ACC112 (cell line): ENCODE data around the gene ATXN7L3.
"Not testable (repeated sequence)": the region's sequence is repeated elsewhere in the genome, so short reads cannot be mapped to it uniquely, and the experiment has no call there.

ENCODE experiments used
- H2AFZ ChIP-seq: fragments of 200-600 bp; sonication (generic); one replicate; pipeline ENCODE4 v1.6.0; 2017; ENCODE audit warnings: antibody characterized with exemption, low read length; ENCODE audit not compliant: unreplicated experiment
- H3K27ac ChIP-seq: fragments of 200-600 bp; sonication (generic); 2 replicates; pipeline ENCODE4 v1.5.1; 2014; ENCODE audit warnings: low read depth, mild to moderate bottlenecking, antibody characterized with exemption, low read length, moderate library complexity
- H3K27me3 ChIP-seq: fragments of 200-600 bp; sonication (generic); 2 replicates; pipeline ENCODE4 v1.6.1; 2014; ENCODE audit warnings: mild to moderate bottlenecking, antibody characterized with exemption, low read length, moderate library complexity, mixed read lengths; ENCODE audit not compliant: insufficient read depth
- H3K36me3 ChIP-seq: fragments of 200-600 bp; sonication (generic); 2 replicates; pipeline ENCODE4 v1.6.1; 2016; ENCODE audit warnings: mild to moderate bottlenecking, antibody characterized with exemption, low read length, moderate library complexity, mixed read lengths; ENCODE audit not compliant: insufficient read depth
- H3K4me1 ChIP-seq: fragments of 200-600 bp; sonication (generic); one replicate; pipeline ENCODE4 v1.6.1; 2016; ENCODE audit warnings: low read length, mixed read lengths; ENCODE audit not compliant: insufficient read depth, unreplicated experiment, control insufficient read depth
- H3K4me3 ChIP-seq: fragments of 200-600 bp; sonication (generic); 2 replicates; pipeline ENCODE4 v1.5.1; 2014; ENCODE audit warnings: mild to moderate bottlenecking, low read depth, low read length
- H3K79me2 ChIP-seq: fragments of 200-600 bp; sonication (generic); one replicate; pipeline ENCODE4 v1.6.0; 2016; ENCODE audit warnings: low read length; ENCODE audit not compliant: control insufficient read depth, unreplicated experiment, insufficient read depth

Gene ATXN7L3, protein sequence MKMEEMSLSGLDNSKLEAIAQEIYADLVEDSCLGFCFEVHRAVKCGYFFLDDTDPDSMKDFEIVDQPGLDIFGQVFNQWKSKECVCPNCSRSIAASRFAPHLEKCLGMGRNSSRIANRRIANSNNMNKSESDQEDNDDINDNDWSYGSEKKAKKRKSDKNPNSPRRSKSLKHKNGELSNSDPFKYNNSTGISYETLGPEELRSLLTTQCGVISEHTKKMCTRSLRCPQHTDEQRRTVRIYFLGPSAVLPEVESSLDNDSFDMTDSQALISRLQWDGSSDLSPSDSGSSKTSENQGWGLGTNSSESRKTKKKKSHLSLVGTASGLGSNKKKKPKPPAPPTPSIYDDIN

DNA sequence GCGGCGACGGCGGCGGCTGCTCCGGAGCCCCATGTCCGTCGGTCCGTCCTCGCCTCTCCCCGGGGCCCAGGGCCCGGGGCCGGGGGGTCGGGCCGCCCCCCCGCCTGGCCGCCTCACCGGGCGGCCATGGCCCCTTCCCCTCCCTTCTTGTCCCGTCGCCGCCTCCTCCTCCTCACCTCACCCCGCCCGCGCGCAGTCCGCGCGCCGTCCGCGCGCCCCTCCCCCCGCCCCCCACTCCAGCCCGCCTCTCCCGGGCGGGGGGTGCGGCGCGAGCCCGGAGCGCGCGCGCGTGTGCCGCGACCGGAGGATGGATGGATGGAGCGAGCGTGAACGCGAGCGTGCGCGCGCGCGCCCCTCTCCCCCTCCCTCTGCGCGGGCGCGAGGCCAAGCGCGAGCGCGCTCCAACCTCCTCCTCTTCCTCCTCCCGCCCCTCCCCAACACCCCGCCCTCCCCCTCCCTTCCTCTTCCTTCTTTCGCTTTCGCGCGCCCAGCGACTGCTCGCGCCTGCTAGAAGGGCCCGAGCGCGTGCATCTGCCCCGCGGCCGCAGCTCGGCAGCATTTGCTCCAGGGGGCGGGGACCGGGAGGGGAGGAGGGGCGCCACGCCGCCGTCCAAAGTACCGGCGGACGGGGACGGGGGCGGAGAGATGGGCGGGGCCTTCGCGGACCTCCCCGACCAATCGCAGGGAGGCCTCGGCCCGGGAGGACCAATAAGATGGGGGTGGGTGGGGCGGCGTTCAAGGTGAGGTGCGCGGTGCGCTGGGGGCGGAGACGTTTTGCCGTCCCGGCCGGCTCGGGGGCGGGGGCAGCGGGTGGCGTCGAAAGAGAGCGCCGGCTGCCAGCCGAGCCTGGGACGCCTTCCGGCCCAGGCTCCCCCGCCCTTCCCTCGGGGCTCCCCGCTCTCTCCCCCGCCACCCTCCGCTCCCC, at the start of gene ATXN7L3:
Gene ATXN7L3 (minus strand): TSS at position 332 of the 925 bp plus-strand sequence. CDS start 1,814 bp downstream, outside the sequence.
- Histone ChIP-seq H2AFZ (peak within 1 kb of the TSS; percentile 78), H3K27ac (peak within 1 kb of the TSS; percentile 86), H3K4me1 (peaks cover 50% of the 10 kb centered on the region), H3K79me2 (peaks cover 24% of the 10 kb centered on the region), H3K36me3 (no peaks in the 10 kb centered on the region), H3K4me3 (peak within 1 kb of the TSS; percentile 97), H3K27me3 (no peaks in the 10 kb centered on the region)

DNA sequence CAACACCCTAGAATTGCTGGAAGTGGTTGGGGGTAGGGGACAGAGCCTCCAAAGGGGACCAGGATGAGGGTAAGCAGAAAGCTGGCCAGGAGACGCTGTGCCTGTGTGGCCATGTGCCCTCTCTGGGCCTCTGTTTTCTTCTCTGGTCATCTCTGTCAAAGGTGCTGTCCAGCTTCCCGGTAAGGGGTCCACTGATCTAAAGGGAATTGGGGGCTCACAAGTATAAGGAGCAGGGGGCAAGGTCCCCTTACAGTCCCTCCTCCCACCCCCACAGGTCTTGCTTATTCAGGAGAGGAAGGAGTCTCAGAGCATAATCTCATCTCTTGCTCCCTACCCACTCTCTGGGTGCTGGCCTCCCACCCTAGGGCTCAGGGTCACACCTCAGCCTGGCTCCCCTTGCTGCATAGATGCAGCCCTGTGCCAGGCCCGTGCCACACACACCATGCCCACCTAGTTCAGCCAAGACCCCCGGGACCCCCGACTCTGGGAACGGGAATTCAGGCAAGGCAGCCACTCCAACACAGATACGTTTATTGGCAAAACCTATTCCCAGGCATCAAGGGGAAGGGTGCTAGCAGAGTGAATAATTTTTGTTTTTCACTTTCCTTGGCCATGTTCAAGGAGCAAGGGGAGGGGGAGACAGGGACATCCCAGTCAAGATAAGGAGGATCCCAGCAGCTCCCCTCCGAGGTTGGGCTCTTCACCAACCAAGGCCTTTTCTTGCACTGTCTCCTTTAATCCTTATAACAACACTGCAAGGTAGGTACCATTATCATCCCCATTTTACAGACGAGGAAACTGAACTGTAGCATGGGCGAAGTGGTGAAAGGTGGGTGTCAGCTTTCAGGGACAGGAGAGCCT, 48.4 kb upstream of the ATXN7L3 start:
- Histone ChIP-seq H3K4me3 (no peak overlapping the region), H3K4me1 (no peaks in the 10 kb centered on the region), H2AFZ (no peak overlapping the region), H3K79me2 (no peaks in the 10 kb centered on the region), H3K27ac (no peak overlapping the region), H3K36me3 (no peaks in the 10 kb centered on the region), H3K27me3 (no peaks in the 10 kb centered on the region)

DNA sequence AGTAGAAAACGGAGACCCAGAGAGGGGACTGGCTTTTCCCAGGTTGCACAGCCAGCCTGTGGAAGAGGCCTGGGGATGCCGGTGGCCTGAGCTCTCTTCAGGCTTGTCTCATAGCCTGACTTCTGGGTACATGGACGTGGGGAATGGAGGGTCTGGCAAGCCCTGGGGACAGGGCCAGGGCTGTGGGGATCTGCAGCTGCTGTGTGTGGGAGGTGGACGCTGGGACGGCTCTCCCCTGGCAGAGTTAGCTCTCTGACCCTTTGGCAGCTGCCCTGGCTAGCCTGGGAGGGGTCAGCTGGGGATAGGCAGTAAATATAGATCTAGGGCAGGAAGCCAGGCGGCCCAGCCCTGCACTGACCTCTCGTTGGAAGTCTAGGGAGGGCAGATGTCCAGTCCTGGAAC, 47.8 kb upstream of the ATXN7L3 start:
- H3K27me3 ChIP-seq, result no peaks in the 10 kb centered on the region
- no peak overlapping the region for H3K27ac ChIP-seq
- H3K36me3 ChIP-seq, result no peaks in the 10 kb centered on the region
- no peaks in the 10 kb centered on the region for H3K4me1 ChIP-seq
- H3K4me3 ChIP-seq, result no peak overlapping the region
- no peak overlapping the region for H2AFZ ChIP-seq
- no peaks in the 10 kb centered on the region for H3K79me2 ChIP-seq

DNA sequence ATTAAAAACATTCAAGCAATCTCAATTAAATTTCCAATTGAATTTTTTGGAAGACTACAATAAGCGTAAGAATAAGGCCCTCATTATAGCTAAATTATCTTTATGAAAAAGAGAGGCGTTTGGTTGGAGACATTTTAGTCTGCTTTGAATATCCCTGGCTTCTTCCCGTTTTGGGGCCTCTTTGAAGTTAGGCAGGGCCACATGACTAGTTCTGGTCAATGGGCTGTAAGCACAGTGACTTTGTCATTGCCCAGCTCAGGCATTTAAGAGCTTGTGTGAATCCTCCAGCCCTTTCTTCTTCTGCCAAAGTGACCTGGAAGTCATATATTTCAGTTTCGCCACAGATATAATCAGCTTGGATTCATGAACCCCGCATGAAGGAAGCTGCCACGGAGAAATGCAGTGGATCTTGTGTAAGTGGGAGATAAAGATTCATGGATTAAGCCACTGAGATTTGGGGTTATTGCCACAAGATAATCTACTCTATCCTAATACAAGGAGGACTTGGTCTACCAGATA, 41.5 kb upstream of the ATXN7L3 start:
- Histone ChIP-seq H3K27me3 (no peaks in the 10 kb centered on the region), H3K36me3 (no peaks in the 10 kb centered on the region), H3K79me2 (no peaks in the 10 kb centered on the region), H3K4me3 (no peak overlapping the region), H3K27ac (no peak overlapping the region), H3K4me1 (no peaks in the 10 kb centered on the region), H2AFZ (no peak overlapping the region)

DNA sequence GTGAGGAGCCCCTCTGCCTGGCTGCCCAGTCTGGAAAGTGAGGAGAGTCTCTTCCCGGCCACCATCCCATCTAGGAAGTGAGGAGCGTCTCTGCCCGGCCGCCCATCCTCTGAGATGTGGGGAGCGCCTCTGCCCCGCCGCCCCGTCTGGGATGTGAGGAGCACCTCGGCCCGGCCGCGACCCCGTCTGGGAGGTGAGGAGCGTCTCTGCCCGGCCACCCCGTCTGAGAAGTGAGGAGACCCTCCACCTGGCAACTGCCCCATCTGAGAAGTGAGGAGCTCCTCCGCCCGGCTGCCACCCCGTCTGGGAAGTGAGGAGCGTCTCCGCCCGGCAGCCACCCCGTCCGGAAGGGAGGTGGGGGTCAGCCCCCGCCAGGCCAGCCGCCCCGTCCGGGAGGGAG, 38.2 kb upstream of the ATXN7L3 start:
- H3K27ac ChIP-seq, H2AFZ ChIP-seq, H3K79me2 ChIP-seq, H3K4me1 ChIP-seq, H3K36me3 ChIP-seq, H3K4me3 ChIP-seq, H3K27me3 ChIP-seq: not testable (repeated sequence)

DNA sequence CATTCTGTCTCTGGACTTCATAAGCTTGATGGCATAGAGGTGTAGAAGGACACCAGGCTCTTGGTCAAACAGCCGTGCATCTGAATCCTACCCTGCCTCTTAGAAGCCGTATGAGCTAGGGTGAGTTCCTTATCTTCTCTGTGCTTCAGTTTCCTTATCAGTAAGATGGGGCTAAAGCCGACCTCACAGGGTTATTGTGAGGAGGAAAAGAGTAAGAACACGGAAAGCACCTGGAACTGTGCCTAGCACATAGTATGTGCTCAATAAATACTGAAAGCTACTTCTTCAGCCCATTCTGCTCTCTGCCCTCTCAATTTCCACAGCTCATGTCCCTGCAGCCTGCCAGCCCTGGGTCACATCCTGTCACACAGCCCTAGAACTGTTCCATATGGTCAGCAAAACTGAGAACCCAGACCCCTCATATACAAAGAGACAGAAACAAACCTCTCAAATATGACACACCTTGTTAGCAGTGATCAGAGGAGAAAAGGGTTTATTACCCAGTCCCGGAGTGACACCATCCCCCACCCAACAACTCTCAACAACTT, 36.8 kb upstream of the ATXN7L3 start:
- Histone ChIP-seq H3K4me1 (peaks cover 9% of the 10 kb centered on the region), H3K27ac (no peak overlapping the region), H3K79me2 (no peaks in the 10 kb centered on the region), H3K27me3 (no peaks in the 10 kb centered on the region), H2AFZ (no peak overlapping the region), H3K4me3 (no peak overlapping the region), H3K36me3 (no peaks in the 10 kb centered on the region)

DNA sequence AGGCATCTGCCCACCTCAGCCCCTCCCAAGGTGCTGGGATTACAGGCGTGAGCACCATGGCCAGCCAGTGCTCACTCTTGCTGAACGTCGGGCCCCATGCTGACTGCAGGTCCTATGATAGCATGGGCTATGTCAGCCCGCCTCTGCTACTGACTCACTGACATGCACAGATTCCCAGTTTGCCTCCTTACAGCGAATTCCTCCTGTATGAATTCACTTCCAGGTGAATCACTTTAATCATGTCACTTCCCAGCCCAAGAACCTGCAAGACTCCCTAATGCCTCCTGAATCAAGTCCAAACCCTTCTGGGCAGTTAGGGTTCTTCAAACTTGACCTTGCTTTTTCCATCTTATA, 35.9 kb upstream of the ATXN7L3 start:
- Histone ChIP-seq H3K4me3 (no peak overlapping the region), H3K27ac (no peak overlapping the region), H3K27me3 (no peaks in the 10 kb centered on the region), H3K79me2 (no peaks in the 10 kb centered on the region), H2AFZ (no peak overlapping the region), H3K36me3 (no peaks in the 10 kb centered on the region), H3K4me1 (peaks cover 9% of the 10 kb centered on the region)

DNA sequence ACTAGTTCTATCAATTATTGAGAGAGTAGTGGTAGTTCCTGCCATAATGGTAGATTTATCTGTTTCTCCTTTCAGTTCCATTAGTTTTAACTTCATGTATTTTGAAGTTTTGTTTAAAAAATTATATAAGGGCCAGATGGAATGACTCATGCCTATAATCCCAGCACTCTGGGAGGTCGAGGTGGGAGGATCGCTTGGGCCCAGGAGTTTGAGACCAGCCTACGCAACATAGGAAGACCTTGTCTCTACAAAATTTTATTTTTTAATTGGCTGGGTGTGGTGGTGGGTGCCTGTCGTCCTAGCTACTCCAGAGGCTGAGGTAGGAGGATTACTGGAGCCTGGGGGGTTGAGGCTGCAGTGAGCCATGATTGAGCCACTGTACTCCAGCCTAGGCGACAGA, 33.9 kb upstream of the ATXN7L3 start:
- no peaks in the 10 kb centered on the region for H3K27me3 ChIP-seq
- no peaks in the 10 kb centered on the region for H3K79me2 ChIP-seq
- H3K27ac ChIP-seq, result no peak overlapping the region
- H3K36me3 ChIP-seq, result no peaks in the 10 kb centered on the region
- no peak overlapping the region for H2AFZ ChIP-seq
- H3K4me1 ChIP-seq, result peaks cover 9% of the 10 kb centered on the region
- H3K4me3 ChIP-seq, result no peak overlapping the region

DNA sequence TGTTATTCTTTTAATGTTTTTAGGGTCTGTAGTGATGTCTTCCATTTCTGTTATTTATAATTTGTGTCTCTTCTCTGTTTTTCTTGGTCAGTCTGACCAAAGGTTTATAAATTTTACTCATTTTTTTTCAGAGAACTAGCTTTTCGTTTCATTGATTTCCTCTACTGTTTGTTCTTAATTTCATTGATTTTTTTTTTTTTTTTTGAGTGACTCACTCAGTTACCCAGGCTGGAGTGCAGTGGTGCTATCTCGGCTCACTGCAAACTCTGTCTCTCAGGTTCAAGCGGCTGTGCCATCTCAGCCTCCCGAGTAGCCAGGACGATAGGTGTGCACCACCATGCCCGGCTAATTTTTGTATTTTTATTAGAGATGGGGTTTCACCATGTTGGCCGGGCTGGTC, 32.4 kb upstream of the ATXN7L3 start:
- Histone ChIP-seq H3K36me3 (no peaks in the 10 kb centered on the region), H3K4me3 (no peak overlapping the region), H3K27ac (no peak overlapping the region), H3K79me2 (no peaks in the 10 kb centered on the region), H2AFZ (no peak overlapping the region), H3K27me3 (no peaks in the 10 kb centered on the region), H3K4me1 (peaks cover 9% of the 10 kb centered on the region)

DNA sequence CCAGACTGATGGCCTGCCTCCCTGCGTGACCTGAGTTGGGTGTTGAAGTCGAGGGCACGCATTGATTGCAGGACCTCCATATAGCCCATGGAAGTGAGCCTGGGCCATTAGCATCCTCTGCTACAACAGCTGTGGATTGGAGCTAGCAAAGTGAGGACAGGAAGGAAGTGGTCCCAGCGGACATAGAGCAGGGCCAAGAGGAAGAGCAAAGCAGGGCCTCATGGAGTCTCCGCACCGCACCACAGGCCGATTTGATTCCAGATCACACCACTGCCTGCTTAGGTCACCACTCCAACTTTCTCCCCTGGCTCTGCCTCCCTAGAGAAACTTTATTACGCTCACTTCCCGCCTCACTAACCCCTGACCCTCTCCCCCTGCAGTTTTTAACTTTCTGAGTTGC, 30.5 kb upstream of the ATXN7L3 start:
- peaks cover 3% of the 10 kb centered on the region for H3K4me1 ChIP-seq
- no peaks in the 10 kb centered on the region for H3K27me3 ChIP-seq
- no peak overlapping the region for H3K27ac ChIP-seq
- no peak overlapping the region for H3K4me3 ChIP-seq
- no peaks in the 10 kb centered on the region for H3K79me2 ChIP-seq
- H3K36me3 ChIP-seq, result no peaks in the 10 kb centered on the region
- no peak overlapping the region for H2AFZ ChIP-seq
